NCI-H1105 (cell line): ENCODE measurements around the gene RAPGEF1.

Experiments
- DNase-seq: peaks from one replicate; lab custom pipeline; 2025; lab: John Stamatoyannopoulos, UW

Gene RAPGEF1

GRCh38 chr9:131623655-131624330 lies 116.1 kb downstream of the RAPGEF1 start:
- DNase-seq: no peak

- DNase-seq: no peak
These were observed 117.4 kb downstream of the RAPGEF1 start for GRCh38 chr9:131622523-131622922.

GRCh38 chr9:131621551-131622358 lies 118.1 kb downstream of the RAPGEF1 start:
- no peak for DNase-seq

- DNase-seq: no peak
These were observed 118.9 kb downstream of the RAPGEF1 start for GRCh38 chr9:131620764-131621520.

GRCh38 chr9:131619680-131620079 lies 120.2 kb downstream of the RAPGEF1 start:
- no peak for DNase-seq

GRCh38 chr9:131618785-131619184 lies 121.1 kb downstream of the RAPGEF1 start:
- DNase-seq: no peak

GRCh38 chr9:131618071-131618479 lies 121.8 kb downstream of the RAPGEF1 start:
- peak; percentile 91 for DNase-seq

- no peak for DNase-seq
These were observed 122.3 kb downstream of the RAPGEF1 start for GRCh38 chr9:131617611-131618010.

GRCh38 chr9:131616983-131617604 lies 122.8 kb downstream of the RAPGEF1 start:
- no peak for DNase-seq

GRCh38 chr9:131614340-131614915 lies 125.4 kb downstream of the RAPGEF1 start:
- DNase-seq: no peak

- DNase-seq: no peak
These were observed 126.0 kb downstream of the RAPGEF1 start for GRCh38 chr9:131613921-131614320.

- DNase-seq: no peak
These were observed 127.0 kb downstream of the RAPGEF1 start for GRCh38 chr9:131612851-131613250.

GRCh38 chr9:131611586-131612315 lies 128.1 kb downstream of the RAPGEF1 start:
- no peak for DNase-seq

GRCh38 chr9:131610231-131610761 lies 129.6 kb downstream of the RAPGEF1 start:
- no peak for DNase-seq

- DNase-seq: no peak
These were observed 130.6 kb downstream of the RAPGEF1 start for GRCh38 chr9:131609099-131609830.

GRCh38 chr9:131608493-131609037 lies 131.3 kb downstream of the RAPGEF1 start:
- no peak for DNase-seq

GRCh38 chr9:131607591-131607990 lies 132.3 kb downstream of the RAPGEF1 start:
- no peak for DNase-seq

- no peak for DNase-seq
These were observed 132.8 kb downstream of the RAPGEF1 start for GRCh38 chr9:131606896-131607567.
